ENCODE measurements around the gene URAD.

The URAD gene

DNA sequence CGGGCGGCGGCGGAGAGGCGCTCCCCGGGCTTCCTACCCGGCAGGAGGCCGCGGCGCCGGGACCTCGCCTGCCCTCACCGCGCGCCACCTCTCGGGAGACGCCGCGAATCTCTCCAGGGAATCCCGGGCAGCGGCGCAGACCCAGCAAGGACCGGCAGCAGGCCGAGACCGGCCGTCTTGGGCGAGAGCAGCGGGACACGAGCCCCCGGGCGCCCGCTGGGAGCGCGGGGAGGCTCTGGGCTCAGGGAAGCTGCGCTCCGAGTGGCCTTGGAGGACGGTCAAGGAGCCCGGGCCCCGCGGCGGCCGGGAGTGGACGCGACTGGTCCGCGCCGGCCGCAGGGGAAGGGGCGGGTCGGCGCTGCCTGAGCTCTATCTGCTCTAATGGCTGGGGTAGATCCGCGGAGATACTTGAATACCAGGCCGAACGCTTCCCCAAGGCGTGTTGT is 34.1 kb downstream of the URAD start:
- DNase-seq = no peak

DNA sequence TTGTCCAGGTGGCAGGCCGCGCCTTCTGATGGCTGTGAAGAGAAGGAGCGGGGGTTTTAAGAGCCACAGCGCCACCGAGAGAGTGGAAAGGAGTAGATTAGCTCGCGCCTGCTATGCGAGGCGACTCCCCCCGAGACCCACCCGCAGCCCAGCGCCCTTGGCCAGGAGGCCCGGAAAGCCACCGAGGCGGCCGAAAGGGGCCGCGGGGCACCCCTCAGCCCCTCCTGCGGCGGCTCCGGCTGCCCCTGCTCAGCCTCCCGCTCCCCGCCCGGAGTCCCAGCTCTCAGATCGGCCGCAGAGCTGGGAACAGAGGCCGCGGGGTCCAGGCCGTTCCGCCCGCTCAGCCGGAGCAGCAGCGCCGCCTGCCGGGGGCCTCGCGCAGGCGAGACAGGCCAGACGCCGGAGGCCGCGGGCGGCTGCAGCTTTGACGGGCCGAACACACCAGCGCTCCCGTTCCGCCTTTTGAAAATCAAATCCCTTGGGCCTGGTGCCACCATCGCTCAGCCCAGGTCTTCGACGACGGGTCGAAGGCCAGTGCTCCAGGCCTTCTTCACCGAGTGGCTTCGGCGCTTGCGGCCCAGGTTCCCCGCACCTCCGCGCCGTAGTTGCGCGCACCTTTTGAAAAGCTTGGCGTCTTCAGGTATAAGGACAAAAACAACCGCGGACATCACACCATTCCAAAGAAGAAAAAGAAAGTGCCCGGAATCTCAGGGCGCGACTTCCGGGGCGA is 34.7 kb downstream of the URAD start:
- DNase-seq = peak; percentile 45

DNA sequence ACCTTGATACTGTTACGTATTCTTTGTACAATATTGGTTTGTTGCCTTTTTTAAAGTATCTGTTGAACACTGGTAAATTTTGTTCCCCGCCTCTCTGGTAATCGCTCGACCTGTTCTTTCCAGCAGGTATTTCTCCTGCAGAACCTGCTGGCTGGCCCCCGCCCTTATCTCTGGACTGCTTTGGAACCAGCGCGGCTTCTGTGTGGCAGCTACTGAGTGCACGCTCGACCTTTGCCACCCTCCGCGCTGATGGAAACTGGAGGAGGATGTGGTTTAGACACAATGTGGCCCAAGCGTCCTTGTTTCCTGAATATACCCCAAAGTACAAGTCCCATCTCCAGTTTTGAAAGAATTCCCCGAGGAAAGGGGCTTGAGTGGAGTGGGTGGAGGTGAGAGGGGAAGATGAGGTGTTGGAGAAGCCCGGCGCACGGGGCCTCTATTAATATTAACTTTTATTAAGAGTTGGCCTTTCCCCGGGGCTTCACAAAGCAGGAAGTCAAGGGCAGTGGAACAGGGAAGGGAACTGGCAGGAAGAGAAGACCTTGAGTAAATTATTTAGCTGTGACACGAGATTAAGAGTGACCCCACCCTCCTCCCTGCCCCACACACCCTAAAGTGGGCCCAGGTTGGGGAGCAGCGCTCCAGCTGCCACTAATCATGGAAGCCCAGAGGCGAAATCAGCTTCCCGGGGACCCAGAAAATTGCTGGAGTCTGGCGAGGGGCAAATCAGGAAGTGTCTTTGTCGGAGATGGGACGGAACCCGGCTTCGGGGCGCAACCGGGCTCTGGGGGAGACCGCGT is 35.4 kb downstream of the URAD start:
- no peak for DNase-seq

DNA sequence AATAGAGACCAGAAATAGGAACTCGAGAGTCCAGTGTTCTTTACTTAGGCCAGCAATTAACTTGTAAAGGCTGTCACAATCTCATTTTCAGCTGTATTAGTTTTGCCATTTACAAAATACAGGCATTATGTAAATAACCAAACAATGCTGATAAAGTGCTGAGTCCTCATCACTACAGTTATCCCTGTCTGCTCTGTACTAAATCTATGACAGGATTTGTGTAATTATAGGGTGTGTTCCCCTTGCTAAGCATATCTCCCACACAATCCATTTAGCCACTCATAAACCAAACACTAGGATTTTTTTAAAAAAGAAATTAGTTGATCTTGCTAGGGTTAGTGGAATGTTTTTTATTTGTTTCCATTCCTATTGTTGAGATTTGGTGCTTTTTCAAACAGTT is 45.5 kb downstream of the URAD start:
- no peak for DNase-seq

DNA sequence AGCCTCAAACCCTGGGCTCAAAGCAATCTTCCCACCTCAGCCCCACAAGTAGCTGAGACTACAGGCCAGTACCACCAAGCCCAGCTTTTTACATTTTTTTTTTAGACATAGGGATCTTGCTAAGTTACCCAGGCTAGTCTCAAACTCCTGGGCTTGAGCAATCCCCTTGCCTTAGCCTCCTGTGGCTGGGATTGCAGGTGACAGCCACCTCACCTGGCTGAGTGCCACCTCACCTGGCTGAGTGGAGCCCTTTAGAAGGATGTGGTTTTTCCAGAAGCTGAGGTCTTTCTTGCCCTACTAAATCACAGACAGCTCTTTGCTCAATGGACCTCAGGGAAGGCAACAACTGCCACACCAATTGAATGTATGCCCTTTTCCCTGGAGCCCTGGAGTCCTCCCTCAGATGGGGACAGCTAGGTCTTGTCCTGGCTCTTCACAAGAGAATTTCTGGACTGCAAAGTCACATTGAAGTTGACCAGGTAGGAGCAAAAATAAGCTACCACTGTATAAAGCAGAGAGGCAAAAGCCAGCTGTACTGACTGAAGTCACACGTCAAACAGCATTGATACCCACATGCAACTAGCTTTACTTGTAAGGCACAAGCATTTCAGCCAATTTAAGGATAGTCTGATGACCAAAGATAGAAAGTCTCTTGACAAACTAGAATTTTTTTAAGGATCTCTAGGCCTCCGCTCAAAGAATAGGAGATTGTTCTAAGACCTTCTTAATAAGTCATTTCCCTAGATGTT is 54.7 kb downstream of the URAD start:
- no peak for DNase-seq

DNA sequence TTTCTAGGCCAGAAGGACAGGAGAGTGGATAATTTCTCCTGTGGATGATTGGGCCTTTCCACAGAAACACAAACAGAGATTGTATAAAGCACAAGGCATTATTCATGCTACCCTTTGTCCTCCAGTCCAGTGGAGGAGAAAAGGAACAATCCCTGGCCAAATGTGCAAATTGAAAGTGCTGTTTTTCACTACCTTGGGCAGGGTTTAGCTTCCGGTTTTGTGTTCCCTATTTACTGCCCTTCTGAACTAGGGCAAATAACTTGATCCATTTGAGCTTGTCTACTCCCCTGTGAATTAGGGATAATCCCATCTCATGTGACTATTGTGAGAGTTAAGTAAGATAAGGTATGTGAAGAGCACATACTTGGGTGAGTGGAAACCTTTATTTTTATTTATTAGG is 55.4 kb downstream of the URAD start:
- no peak for DNase-seq

DNA sequence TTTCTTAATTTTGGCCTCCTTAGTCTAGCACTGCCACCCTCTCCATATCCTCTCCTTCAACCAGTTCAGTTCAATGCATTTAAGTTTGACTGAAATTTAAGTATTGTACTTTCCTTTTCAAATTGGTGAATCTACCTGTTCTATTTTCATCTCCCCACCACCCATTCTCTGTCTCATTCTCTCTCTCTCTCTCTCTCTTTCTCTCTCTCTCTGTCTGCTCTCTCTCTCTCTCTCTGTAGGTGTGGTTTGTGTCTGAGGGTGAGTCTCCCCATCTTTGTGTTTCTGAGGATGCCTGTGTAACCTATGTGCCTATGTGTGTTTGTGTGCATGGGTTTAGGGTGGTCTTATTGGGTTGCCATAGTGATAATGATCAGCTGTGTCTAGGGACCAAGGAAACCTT is 58.6 kb downstream of the URAD start:
- no peak for DNase-seq

DNA sequence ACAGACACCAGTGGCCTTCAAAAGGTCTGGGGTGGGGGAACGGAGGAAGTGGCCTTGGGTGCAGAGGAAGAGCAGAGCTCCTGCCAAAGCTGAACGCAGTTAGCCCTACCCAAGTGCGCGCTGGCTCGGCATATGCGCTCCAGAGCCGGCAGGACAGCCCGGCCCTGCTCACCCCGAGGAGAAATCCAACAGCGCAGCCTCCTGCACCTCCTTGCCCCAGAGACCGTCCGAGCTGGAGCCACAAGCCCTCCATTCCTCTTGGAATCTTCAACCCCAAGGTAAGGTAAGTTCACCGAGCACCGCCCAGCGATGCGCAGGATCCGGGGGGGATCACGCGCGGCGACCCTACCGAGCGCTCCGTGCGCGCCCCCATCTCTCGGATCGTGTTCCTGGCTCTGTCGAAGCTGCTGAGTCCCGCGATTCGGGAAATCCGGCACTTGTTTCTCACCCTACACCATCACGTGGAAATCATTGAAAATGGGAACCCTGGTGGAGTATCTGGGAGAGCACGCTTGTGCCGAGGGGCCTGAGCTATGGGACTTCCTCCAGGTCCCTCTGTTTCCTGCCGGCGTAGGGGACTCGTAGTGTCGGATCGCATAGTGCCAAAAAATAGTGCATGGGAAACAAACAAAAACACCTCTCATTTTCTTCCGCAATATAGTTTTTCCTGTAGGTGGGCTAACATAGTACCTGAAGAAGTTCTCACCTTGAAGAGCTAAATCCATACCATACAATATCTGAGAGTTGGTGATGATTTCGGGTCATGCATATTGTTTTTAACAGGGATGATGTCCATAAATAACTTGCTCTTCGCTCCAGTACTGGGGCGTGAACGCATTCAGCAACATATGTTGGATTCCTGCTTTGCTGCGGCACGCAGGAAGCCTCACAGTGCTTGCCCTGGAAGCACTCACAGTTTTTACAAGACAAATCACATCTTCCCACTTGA is 59.4 kb downstream of the URAD start:
- DNase-seq = no peak

DNA sequence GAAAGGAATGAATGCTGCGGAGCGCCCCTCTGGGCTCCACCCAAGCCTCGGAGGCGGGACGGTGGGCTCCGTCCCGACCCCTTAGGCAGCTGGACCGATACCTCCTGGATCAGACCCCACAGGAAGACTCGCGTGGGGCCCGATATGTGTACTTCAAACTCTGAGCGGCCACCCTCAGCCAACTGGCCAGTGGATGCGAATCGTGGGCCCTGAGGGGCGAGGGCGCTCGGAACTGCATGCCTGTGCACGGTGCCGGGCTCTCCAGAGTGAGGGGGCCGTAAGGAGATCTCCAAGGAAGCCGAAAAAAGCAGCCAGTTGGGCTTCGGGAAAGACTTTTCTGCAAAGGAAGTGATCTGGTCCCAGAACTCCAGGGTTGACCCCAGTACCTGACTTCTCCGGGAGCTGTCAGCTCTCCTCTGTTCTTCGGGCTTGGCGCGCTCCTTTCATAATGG is 60.1 kb downstream of the URAD start:
- DNase-seq = no peak
